Transverse colon (tissue), 4 donors: ENCODE measurements around the gene UNK. TPM values are rescaled to one million over a fixed set of nuclear protein-coding genes. Genes with fewer than 3 reads are reported as not detected.
"Not testable (repeated sequence)": the region's sequence is repeated elsewhere in the genome, so short reads cannot be mapped to it uniquely, and the experiment has no call there.

Experiments used
- DNase-seq: peaks from one replicate; pipeline ENCODE4 v3.0.0-alpha.2; 2019
- H3K27ac ChIP-seq, 4 donors: fragments of 200-600 bp; sonication (generic); 2 replicates each; pipeline ENCODE4 v1.5.1; 2016 to 2018; ENCODE audit warnings: inconsistent platforms in 4 of 4
- H3K27me3 ChIP-seq: fragments of 200-600 bp; sonication (generic); 2 replicates; pipeline ENCODE4 v1.5.1; 2017; ENCODE audit warnings: inconsistent platforms
- H3K36me3 ChIP-seq, 4 donors: fragments of 200-600 bp; sonication (generic); 2 replicates each; pipeline ENCODE4 v1.5.1; 2017 to 2019; ENCODE audit warnings: inconsistent platforms in 4 of 4
- H3K4me1 ChIP-seq, 4 donors: fragments of 200-600 bp; sonication (generic); 2 replicates each; pipeline ENCODE4 v1.5.1; 2017 to 2020; ENCODE audit warnings: inconsistent platforms in 4 of 4
- H3K4me3 ChIP-seq, 4 donors: fragments of 200-600 bp; sonication (generic); 1 replicate in 1 of 4; 2 replicates in 3 of 4; pipeline versions ENCODE4 v1.5.1 to v1.6.1; 2017 to 2019; ENCODE audit warnings: inconsistent platforms in 4 of 4
- H3K9me3 ChIP-seq, 2 donors: fragments of 200-600 bp; sonication (generic); 2 replicates each; pipeline ENCODE4 v1.5.1; 2017 to 2019; ENCODE audit warnings: inconsistent platforms in 2 of 2
- CTCF ChIP-seq, 5 experiments: fragments of 200-600 bp in 3 of 5; fragments of 450-650 bp in 2 of 5; sonication (generic) in 3 of 5; IDR thresholded peaks; 1 replicate in 2 of 5; 2 replicates in 3 of 5; pipeline ENCODE4 v1.5.1; 2016 to 2017; ENCODE audit warnings: antibody characterized with exemption in 5 of 5, inconsistent platforms in 3 of 5, mild to moderate bottlenecking in 2 of 5, moderate library complexity in 1 of 5
- EP300 ChIP-seq: sonication (generic); formaldehyde crosslinking; IDR thresholded peaks from one replicate; pipeline ENCODE4 v1.6.1; 2017; ENCODE audit warnings: antibody characterized with exemption, low read depth
- POLR2A ChIP-seq: fragments of 450-650 bp; IDR thresholded peaks from one replicate; pipeline ENCODE4 v1.6.1; 2016; ENCODE audit warnings: antibody characterized with exemption, mild to moderate bottlenecking, moderate library complexity
- POLR2AphosphoS5 ChIP-seq, 3 donors: sonication (generic); formaldehyde crosslinking; IDR thresholded peaks; one replicate each; pipeline ENCODE4 v1.6.1; 2016; ENCODE audit warnings: antibody characterized with exemption in 3 of 3
- WGBS, 2 donors: methylation state at CpG; one replicate each; pipeline ENCODE4 v1.1.5; 2018; ENCODE audit warnings: low coverage in 1 of 2; 5-methylcytosine and 5-hydroxymethylcytosine counted together
- in situ Hi-C, 4 donors: fragments of 200-750 bp; cut with MboI; loops; one replicate each; pipeline versions ENCODE4 v1.15.0 to v1.15.1; 2017; ENCODE audit warnings: low sequenced_read_pairs in 3 of 4, low pct_ligation_motif_present in 1 of 4, low pct_unique_long_range_greater_than_20kb in 1 of 4
- intact Hi-C: fragments of 100-400 bp; cut with DNase I; formaldehyde crosslinking; loops from one replicate; pipeline ENCODE4 v1.15.1; 2023; ENCODE audit warnings: low total_unique reads
- total RNA-seq, 4 donors: library from RNA; depleted of rRNA; stranded (reverse); fragments of >200 nt; gene quantifications; one replicate each; pipeline ENCODE4 v1.1.0, GENCODE V29; 2016

Gene UNK
- total RNA-seq, 4 donors from 2014 or later, result 24.0 to 99.1 (median 63.1) TPM

DNA sequence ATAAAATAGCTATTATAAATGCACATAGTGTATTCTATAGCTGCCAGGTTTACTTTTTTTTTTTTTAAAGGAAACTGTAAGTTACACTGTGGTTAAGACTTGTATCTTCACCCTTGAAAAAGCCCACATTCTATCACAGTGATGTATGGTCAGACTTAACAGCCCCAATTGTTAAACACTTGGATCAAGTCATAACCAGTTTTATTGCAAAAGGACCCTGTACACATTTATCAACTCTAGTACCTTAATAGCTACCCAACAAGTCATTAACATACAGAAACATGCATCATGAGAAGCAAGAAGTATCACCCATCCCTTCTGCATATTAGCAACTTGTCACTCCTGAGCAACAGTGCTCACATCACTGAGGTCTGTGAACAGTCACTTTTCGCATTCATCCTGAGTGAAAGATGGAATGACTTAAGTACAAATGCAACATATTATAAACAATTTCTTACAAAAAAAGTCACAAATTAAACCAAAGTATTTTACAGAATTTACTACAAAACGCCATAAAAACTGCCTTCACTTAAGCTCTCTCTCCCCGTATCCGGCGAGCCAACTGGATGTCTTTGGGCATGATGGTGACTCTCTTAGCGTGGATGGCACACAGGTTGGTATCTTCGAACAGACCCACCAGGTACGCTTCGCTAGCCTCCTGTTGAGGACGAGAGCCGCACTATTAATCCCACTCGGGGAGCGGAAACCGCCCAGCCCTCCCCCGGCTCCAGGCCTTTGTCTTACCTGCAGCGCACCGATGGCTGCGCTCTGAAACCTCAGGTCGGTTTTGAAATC lies 6.3 kb upstream of the UNK start:
- intact Hi-C loops, H3K9me3 ChIP-seq, DNase-seq, H3K27me3 ChIP-seq, in situ Hi-C loops: not testable (repeated sequence)
- Histone ChIP-seq H3K36me3 (peaks cover 0 to 19% (median 5%) of the 10 kb centered on the region in 4 donors), H3K4me1 (peaks cover 7 to 43% (median 26%) of the 10 kb centered on the region in 4 donors), H3K27ac (peak overlapping the region; percentile 98 to 100 (median 99)), H3K4me3 (peak overlapping the region; percentile 78 to 97 (median 84))
- 0 to 1% methylated on average over 3 to 19 of the region's 19 CpGs for WGBS, 2 donors
- TF ChIP-seq POLR2AphosphoS5 (IDR thresholded peaks at IDR 0.05), result peak in 2 of 3 donors; percentile 7 to 9

DNA sequence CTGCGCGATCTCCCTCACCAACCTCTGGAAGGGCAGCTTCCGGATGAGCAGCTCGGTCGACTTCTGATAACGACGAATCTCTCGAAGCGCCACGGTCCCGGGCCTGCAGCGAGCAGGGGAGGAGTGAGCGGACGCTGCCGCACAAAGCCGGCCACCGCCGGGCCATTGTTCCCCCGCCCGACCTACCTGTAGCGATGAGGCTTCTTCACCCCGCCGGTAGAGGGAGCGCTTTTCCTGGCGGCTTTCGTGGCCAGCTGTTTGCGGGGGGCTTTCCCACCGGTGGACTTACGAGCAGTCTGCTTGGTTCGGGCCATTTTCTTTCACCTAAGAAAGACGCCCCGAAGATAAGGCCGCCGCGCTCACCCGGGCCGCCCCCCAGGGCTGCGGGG lies 5.8 kb upstream of the UNK start:
- Histone ChIP-seq H3K9me3 (no peaks in the 10 kb centered on the region), H3K27ac (peak overlapping the region; percentile 98 to 100 (median 99)), H3K36me3 (peaks cover 0 to 19% (median 5%) of the 10 kb centered on the region in 4 donors), H3K27me3 (no peaks in the 10 kb centered on the region), H3K4me1 (peaks cover 11 to 49% (median 32%) of the 10 kb centered on the region in 4 donors), H3K4me3 (peak overlapping the region; percentile 78 to 97 (median 84))
- 1% methylated on average over 37 of the region's 38 CpGs; no CpG with 5 or more reads in 1 of the 2 donors for WGBS, 2 donors
- intact Hi-C loops, result no loop called here
- TF ChIP-seq POLR2A (no peak), POLR2AphosphoS5 (IDR thresholded peaks at IDR 0.05) (no peak), CTCF (IDR thresholded peaks at IDR 0.05) (peak; percentile 56 to 85 (median 60)), EP300 (no peak)
- in situ Hi-C loops, result no loop called here
- peak; percentile 70 for DNase-seq

DNA sequence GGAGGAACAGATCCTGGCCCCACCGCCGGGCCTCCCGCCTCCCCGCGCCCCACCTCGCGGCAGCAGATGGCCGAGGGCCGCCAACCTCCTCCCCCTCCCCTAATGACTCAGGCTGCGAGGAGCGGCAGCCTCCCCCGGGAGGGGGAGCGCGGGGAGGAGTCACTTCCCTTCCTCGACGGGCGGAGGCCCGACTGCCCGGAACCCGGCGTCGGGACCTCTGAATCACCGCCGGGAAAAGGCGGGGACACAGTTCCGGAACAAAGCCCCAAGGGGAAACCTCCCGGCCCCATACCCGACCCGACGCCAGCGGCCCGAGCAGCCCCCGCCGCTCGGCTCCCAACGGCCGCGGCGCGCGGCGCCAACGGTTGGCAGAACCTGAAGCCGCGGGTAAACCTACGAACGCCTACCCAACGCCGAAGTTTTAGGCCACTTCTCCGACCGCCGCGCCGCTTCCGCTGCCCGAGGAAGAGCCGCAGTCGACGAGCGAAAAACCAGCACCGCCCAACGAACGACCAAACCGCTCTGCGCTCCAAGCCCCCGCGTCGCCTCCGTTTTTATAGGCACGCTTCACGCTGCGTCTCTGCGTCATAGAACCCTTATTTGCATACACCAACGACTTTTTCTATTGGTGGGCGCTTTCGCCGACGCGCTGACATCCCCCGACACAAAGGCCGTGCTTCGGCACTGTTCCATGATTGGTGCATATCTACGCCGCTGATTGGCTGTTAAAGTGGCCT lies 5.2 kb upstream of the UNK start:
- 0 to 1% methylated on average over 9 to 51 of the region's 84 CpGs for WGBS, 2 donors
- TF ChIP-seq POLR2AphosphoS5 (IDR thresholded peaks at IDR 0.05) (peak; percentile 100), EP300 (peak; percentile 87), POLR2A (peak; percentile 100), CTCF (IDR thresholded peaks at IDR 0.05) (peak in 1 of 5 experiments; percentile 36)
- H3K4me1 ChIP-seq, result peaks cover 12 to 53% (median 36%) of the 10 kb centered on the region in 4 donors
- H3K36me3 ChIP-seq, result peaks cover 0 to 19% (median 5%) of the 10 kb centered on the region in 4 donors
- in situ Hi-C loops, result no loop called here
- no peaks in the 10 kb centered on the region for H3K27me3 ChIP-seq
- intact Hi-C loops, result no loop called here
- H3K27ac ChIP-seq, result peak overlapping the region; percentile 98 to 100 (median 99)
- peak; percentile 96 for DNase-seq
- H3K4me3 ChIP-seq, result peak overlapping the region; percentile 78 to 97 (median 84)
- H3K9me3 ChIP-seq, result no peaks in the 10 kb centered on the region

GRCh38 chr17:75779987-75780889 lies 4.4 kb upstream of the UNK start:
- no peaks in the 10 kb centered on the region for H3K27me3 ChIP-seq
- no peak overlapping the region for H3K4me3 ChIP-seq
- 20 to 21% methylated on average over 5 of the region's 5 CpGs for WGBS, 2 donors
- no peak for TF ChIP-seq EP300
- TF ChIP-seq POLR2AphosphoS5 (IDR thresholded peaks at IDR 0.05), result no peak
- TF ChIP-seq POLR2A, result no peak
- TF ChIP-seq CTCF (IDR thresholded peaks at IDR 0.05), result no peak
- H3K27ac ChIP-seq, result peak overlapping the region; percentile 80 to 100 (median 98)
- intact Hi-C loops, result loop anchor here (10.0 kb wide), 2 partner anchors 75 to 945 kb away; partner anchors contain the start of genes JMJD6, METTL23 and WBP2
- in situ Hi-C loops, result no loop called here
- peaks cover 13 to 55% (median 38%) of the 10 kb centered on the region in 4 donors for H3K4me1 ChIP-seq
- H3K36me3 ChIP-seq, result peaks cover 0 to 19% (median 5%) of the 10 kb centered on the region in 4 donors
- no peak for DNase-seq
- H3K9me3 ChIP-seq, result no peaks in the 10 kb centered on the region
